ENCODE measurements around the gene NCCRP1.
"Not testable (repeated sequence)": the region's sequence is repeated elsewhere in the genome, so short reads cannot be mapped to it uniquely, and the experiment has no call there.

DNA sequence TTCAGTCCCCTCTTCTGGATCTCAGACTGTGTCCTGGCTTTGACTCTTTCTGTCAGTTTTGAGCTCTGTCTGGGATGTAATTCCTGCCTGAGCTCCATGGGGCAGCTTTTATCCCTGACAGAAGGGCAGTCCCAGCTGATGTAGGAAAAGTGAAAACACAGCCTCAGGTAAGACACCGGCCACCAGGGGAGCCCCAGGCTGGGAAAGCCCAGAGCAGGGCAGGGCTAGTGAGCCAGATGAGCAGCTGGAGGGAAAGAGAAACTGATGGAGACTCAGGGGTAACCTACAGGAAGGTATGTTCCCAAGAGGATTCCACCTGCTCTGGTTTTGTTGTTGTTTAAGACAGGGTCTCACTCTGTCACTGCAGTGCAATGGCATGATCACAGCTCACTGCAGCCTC lies 48.4 kb downstream of the NCCRP1 start:
- not testable (repeated sequence) for TF ChIP-seq CTCF (IDR thresholded peaks at IDR 0.05; ENCODE audit: low read depth, low read length, poor library complexity, severe bottlenecking); EZH2phosphoT487 (IDR thresholded peaks at IDR 0.05; ENCODE audit: borderline replicate concordance, low read length)
